T-helper 1 cell treated with Interleukin-12 subunit alpha and Interleukin-12 subunit beta and Interleukin-4 antibody, amounts not matched to agents 30 ng/mL and 1 ng/mL, for 36 hours (primary cell): ENCODE data around the gene BABAM1. TPM values are rescaled to one million over a fixed set of nuclear protein-coding genes. Genes with fewer than 3 reads are reported as not detected.

ENCODE experiments used
- intact Hi-C: fragments of 100-400 bp; cut with micrococcal nuclease; formaldehyde crosslinking; loops from one replicate; pipeline ENCODE4 v1.15.1; 2024
- total RNA-seq: library from RNA; stranded (reverse); gene quantifications from 2 replicates; pipeline ENCODE4 v1.2.3, GENCODE V29; 2022

The BABAM1 gene
- total RNA-seq, 1 donor from 2014 or later, result 113 TPM

- intact Hi-C loops, result no loop called here
Measured at GRCh38 chr19:17319473-17320238, 52.4 kb downstream of the BABAM1 start.

- intact Hi-C loops, result no loop called here
Measured at GRCh38 chr19:17320435-17320834, 53.2 kb downstream of the BABAM1 start.

- intact Hi-C loops, result no loop called here
Measured at GRCh38 chr19:17321655-17322489, 54.6 kb downstream of the BABAM1 start.

- intact Hi-C loops, result no loop called here
Measured at GRCh38 chr19:17322854-17323253, 55.6 kb downstream of the BABAM1 start.

- intact Hi-C loops, result no loop called here
Measured at GRCh38 chr19:17323300-17323963, 56.2 kb downstream of the BABAM1 start.

GRCh38 chr19:17323964-17324332 is 56.7 kb downstream of the BABAM1 start:
- intact Hi-C loops, result no loop called here

GRCh38 chr19:17324357-17325114 is 57.3 kb downstream of the BABAM1 start:
- intact Hi-C loops, result no loop called here

GRCh38 chr19:17325133-17325532 is 57.9 kb downstream of the BABAM1 start:
- intact Hi-C loops, result no loop called here

GRCh38 chr19:17325881-17326594 is 58.8 kb downstream of the BABAM1 start:
- intact Hi-C loops, result no loop called here

- intact Hi-C loops, result no loop called here
Measured at GRCh38 chr19:17326595-17326966, 59.3 kb downstream of the BABAM1 start.

- intact Hi-C loops, result no loop called here
Measured at GRCh38 chr19:17327068-17327653, 59.9 kb downstream of the BABAM1 start.

GRCh38 chr19:17327654-17328516 is 60.6 kb downstream of the BABAM1 start:
- intact Hi-C loops, result loop anchor here (1.0 kb wide), 2 partner anchors 9 to 19 kb away; partner anchors contain the start of genes DDA1 and GTPBP3

Other genes with a start within 250 kb of the BABAM1 start
- gene CPAMD8, start 240.6 kb upstream of the BABAM1 start, total RNA-seq, result 0.22 and 0.44 TPM in 2 replicates
- gene HAUS8, start 192.0 kb upstream of the BABAM1 start, total RNA-seq, result 22.8 and 28.6 TPM in 2 replicates
- 220 and 224 TPM in 2 replicates for gene MYO9B, start 191.7 kb upstream of the BABAM1 start, total RNA-seq
- gene USE1, start 52.1 kb upstream of the BABAM1 start, total RNA-seq, result 27.8 and 31.3 TPM in 2 replicates
- gene OCEL1, start 41.2 kb upstream of the BABAM1 start, total RNA-seq, result 15.7 and 21.3 TPM in 2 replicates
- 6.4 and 6.5 TPM in 2 replicates for gene NR2F6, start 21.5 kb upstream of the BABAM1 start, total RNA-seq
- 0.22 and 0.80 TPM in 2 replicates for gene USHBP1, start 2.7 kb upstream of the BABAM1 start, total RNA-seq
- 3.7 and 4.5 TPM in 2 replicates for gene ANKLE1, start 14.5 kb downstream of the BABAM1 start, total RNA-seq
- 12.0 and 12.7 TPM in 2 replicates for gene ABHD8, start 36.0 kb downstream of the BABAM1 start, total RNA-seq
- gene MRPL34, start 38.4 kb downstream of the BABAM1 start, total RNA-seq, result 81.3 and 84.7 TPM in 2 replicates
- gene DDA1, start 42.1 kb downstream of the BABAM1 start, total RNA-seq, result 44.5 and 45.8 TPM in 2 replicates
- 13.2 and 13.6 TPM in 2 replicates for gene ANO8, start 67.4 kb downstream of the BABAM1 start, total RNA-seq
- 32.3 and 36.9 TPM in 2 replicates for gene GTPBP3, start 70.1 kb downstream of the BABAM1 start, total RNA-seq
- gene PLVAP, start 109.9 kb downstream of the BABAM1 start, total RNA-seq, result 0.12 TPM in 1 of 2 replicates, not detected in the other
- gene CCDC194, start 126.8 kb downstream of the BABAM1 start, total RNA-seq, result 4.1 and 4.5 TPM in 2 replicates
- 214 and 218 TPM in 2 replicates for gene BST2, start 138.2 kb downstream of the BABAM1 start, total RNA-seq
- 38.7 and 39.2 TPM in 2 replicates for gene MVB12A, start 152.6 kb downstream of the BABAM1 start, total RNA-seq
- not detected in 2 replicates for gene TMEM221, start 181.2 kb downstream of the BABAM1 start, total RNA-seq
- not detected in 2 replicates for gene NXNL1, start 193.5 kb downstream of the BABAM1 start, total RNA-seq
- 1.4 and 1.7 TPM in 2 replicates for gene SLC27A1, start 203.1 kb downstream of the BABAM1 start, total RNA-seq
- gene PGLS, start 244.2 kb downstream of the BABAM1 start, total RNA-seq, result 63.3 and 68.7 TPM in 2 replicates